Measurements from ENCODE around the gene OTX1.
"Not testable (repeated sequence)": the region's sequence is repeated elsewhere in the genome, so short reads cannot be mapped to it uniquely, and the experiment has no call there.

The OTX1 gene

DNA sequence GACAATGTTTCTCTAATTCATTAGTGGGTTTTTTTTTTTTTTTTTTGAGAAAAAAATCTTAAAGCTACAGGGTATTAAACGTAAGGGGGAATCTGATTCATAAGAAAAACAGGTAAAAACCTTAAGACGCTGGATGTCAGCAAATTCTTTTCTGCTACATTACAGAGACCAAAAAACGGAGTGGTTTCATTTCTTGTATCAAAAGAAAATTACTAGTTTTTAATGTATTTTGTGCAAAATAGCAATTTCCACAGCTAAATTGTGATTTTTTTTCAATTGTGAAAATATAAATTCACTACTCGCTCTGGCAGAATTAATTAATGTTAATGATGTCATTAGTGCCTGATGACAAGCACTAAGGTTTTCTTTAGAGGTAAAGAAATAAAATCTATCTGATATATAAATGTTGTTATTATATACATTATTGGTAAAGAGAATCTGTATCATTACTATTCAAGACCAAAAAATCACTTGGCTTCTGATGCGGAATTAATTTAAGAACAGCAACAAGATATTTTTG lies 9.9 kb downstream of the OTX1 start:
- DNase-seq (ENCODE audit: low spot score) = no peak
- in situ Hi-C loops (cut with MboI; ENCODE audit: low sequenced_read_pairs, unreplicated experiment) = no loop called here

DNA sequence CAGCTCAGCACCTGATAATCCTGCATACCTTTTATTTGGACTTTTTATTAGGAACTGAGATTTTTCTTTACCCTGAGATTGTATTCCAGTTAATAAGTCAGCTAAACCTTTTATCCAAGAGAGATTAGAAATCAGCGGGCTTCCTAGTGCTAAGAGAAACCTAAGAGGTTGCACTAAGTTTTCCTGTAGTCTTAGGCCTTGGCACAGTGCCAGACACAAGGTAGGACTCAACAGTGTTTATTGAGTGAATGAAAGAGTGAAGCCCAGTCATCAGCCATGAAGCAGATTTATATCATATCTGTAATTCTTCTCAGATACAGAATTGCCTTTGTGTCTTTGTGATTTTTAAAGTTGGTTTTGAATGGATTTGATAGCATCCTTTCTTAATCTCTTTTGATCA lies 13.6 kb downstream of the OTX1 start:
- in situ Hi-C loops (cut with MboI; ENCODE audit: low sequenced_read_pairs, unreplicated experiment) = no loop called here
- TF ChIP-seq, protein P1, sequence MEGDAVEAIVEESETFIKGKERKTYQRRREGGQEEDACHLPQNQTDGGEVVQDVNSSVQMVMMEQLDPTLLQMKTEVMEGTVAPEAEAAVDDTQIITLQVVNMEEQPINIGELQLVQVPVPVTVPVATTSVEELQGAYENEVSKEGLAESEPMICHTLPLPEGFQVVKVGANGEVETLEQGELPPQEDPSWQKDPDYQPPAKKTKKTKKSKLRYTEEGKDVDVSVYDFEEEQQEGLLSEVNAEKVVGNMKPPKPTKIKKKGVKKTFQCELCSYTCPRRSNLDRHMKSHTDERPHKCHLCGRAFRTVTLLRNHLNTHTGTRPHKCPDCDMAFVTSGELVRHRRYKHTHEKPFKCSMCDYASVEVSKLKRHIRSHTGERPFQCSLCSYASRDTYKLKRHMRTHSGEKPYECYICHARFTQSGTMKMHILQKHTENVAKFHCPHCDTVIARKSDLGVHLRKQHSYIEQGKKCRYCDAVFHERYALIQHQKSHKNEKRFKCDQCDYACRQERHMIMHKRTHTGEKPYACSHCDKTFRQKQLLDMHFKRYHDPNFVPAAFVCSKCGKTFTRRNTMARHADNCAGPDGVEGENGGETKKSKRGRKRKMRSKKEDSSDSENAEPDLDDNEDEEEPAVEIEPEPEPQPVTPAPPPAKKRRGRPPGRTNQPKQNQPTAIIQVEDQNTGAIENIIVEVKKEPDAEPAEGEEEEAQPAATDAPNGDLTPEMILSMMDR (IDR thresholded peaks at IDR 0.05; ENCODE audit: borderline replicate concordance, control extremely low read depth, extremely low read depth, insufficient read depth, missing control alignments) = no peak
- no peak for DNase-seq (ENCODE audit: low spot score)

More for the DNA sequence above, 9.9 kb downstream of the OTX1 start:
- TF ChIP-seq, protein P1 (IDR thresholded peaks at IDR 0.05; ENCODE audit: borderline replicate concordance, control extremely low read depth, extremely low read depth, insufficient read depth, missing control alignments) = no peak

DNA sequence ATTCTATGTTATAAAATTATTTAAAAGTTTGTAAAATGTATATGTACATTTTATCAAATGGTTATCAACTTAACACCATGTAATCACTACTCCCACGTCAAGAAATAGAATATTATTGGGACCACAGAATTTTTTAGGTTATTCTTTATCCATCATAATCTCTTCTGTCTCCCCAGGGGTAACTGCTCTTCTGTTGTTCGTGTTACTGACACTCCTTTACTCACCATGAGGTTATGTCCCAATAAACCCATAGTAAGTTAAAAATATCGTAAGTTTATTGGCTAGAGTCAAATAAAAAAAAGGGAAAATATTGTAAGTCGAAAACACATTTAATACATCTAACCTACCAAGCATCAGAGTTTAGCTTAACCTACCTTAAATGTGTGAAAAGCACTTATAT lies 14.0 kb downstream of the OTX1 start:
- no peak for DNase-seq (ENCODE audit: low spot score)
- in situ Hi-C loops (cut with MboI; ENCODE audit: low sequenced_read_pairs, unreplicated experiment) = no loop called here
- TF ChIP-seq, protein P1 (IDR thresholded peaks at IDR 0.05; ENCODE audit: borderline replicate concordance, control extremely low read depth, extremely low read depth, insufficient read depth, missing control alignments) = no peak

DNA sequence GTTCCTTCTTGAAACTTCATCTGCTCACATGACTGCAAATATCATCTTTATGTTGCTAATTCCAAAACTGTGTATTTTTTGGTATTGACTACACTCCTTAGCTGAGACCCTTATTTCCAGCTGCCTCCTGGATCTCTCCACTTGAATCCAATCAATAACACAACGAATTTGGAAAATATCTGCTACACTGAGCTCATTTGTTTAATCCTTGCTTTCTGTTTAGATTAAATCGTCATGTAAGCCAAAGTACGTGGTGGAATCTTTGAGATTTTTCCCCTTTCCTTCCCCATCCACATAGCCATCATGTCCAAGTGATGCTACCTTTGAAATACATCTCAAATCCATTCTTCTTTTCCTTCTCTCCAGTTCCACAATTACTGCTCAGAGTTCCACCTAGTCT lies 15.6 kb downstream of the OTX1 start:
- TF ChIP-seq, protein P1 (IDR thresholded peaks at IDR 0.05; ENCODE audit: borderline replicate concordance, control extremely low read depth, extremely low read depth, insufficient read depth, missing control alignments) = no peak
- in situ Hi-C loops (cut with MboI; ENCODE audit: low sequenced_read_pairs, unreplicated experiment) = no loop called here
- DNase-seq (ENCODE audit: low spot score) = no peak

DNA sequence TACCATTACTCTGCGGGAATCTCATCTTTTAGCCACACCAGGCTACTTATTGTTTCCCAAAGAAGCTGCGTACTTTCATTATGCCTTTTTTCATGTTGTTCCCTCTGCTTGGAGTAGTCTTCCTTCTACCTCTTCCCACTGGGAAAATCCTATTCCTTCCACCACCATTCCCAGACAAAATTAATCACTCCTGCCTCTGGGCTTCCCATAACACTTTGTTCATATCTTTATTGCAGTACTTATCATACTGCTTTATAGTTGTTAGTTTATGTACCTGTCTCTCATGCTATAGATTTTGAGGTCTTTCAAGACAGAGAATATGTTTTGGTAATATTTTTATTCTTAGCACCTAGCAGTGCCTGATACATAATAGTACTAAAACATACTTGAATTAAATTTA lies 16.2 kb downstream of the OTX1 start:
- TF ChIP-seq, protein P1 (IDR thresholded peaks at IDR 0.05; ENCODE audit: borderline replicate concordance, control extremely low read depth, extremely low read depth, insufficient read depth, missing control alignments) = no peak
- DNase-seq (ENCODE audit: low spot score) = no peak
- in situ Hi-C loops (cut with MboI; ENCODE audit: low sequenced_read_pairs, unreplicated experiment) = no loop called here

DNA sequence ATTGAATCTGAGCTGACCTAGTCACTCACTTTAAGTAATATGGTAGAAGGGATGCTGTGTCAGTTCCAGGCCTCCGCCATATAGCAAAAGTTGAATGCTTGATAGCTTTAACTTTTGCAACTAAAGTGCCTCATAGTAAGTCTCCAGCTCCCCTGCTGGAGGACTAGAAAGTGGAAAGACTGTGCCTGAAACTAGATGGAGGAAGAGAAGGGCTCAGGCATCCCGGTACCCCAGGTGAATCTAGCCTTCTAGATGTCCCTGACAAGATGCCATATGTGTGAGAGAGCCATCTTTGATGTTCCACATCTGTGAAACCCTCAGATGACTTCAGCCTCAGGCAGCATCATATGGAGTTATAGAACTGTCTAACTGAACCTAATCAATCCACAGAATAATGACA lies 21.0 kb downstream of the OTX1 start:
- DNase-seq (ENCODE audit: low spot score) = no peak
- TF ChIP-seq, protein P1 (IDR thresholded peaks at IDR 0.05; ENCODE audit: borderline replicate concordance, control extremely low read depth, extremely low read depth, insufficient read depth, missing control alignments) = no peak
- in situ Hi-C loops (cut with MboI; ENCODE audit: low sequenced_read_pairs, unreplicated experiment) = no loop called here

DNA sequence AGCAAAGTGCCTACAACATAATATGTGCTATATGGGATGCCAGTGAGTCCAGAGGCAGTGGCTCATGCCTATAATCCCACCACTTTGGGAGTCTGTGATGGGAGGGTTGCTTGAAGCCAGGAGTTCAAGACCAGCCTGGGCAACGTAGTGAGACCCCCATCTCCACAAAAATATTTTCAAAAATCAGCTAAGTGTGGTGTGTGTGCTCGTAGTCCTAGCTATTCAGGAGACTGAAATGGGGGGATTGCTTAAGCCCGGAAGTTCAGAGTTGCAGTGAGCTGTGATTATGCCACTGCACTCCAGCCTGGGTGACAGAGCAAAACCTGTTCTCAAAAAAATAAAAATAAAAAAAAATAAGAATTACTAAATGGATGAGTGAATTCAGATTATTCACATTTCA lies 23.4 kb downstream of the OTX1 start:
- TF ChIP-seq, protein P1 (IDR thresholded peaks at IDR 0.05; ENCODE audit: borderline replicate concordance, control extremely low read depth, extremely low read depth, insufficient read depth, missing control alignments) = no peak
- in situ Hi-C loops (cut with MboI; ENCODE audit: low sequenced_read_pairs, unreplicated experiment) = no loop called here
- DNase-seq (ENCODE audit: low spot score) = no peak

DNA sequence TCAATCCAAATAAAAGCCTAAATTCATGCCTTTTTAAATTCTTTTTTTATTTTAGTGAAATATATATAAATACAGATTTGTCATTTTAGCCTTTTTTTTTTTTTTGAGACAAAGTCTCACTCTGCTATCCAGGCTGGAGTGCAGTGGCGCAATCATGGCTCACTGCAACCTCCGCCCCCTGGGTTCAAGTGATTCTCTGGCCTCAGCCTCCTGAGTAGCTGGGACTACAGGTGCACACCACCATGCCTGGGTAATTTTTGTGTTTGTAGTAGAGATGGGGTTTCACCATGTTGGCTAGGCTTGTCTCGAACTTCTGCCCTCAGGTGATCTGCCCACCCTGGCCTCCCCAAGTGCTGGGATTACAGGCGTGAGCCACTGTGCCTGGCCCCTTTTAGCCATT lies 23.8 kb downstream of the OTX1 start:
- in situ Hi-C loops (cut with MboI; ENCODE audit: low sequenced_read_pairs, unreplicated experiment) = not testable (repeated sequence)

More for the DNA sequence above, 23.8 kb downstream of the OTX1 start:
- DNase-seq (ENCODE audit: low spot score) = not testable (repeated sequence)

Measured in GM13976 (cell line).